Right lobe of liver (tissue), 6 donors: ENCODE data around the gene DYNC2I2. TPM values are rescaled to one million over a fixed set of nuclear protein-coding genes. Genes with fewer than 3 reads are reported as not detected.

ENCODE experiments used
- ATAC-seq, 4 donors: fragments of 200-7000 bp; cut with Tn5 transposase; one replicate each; pipeline ENCODE4 v1.9.1; 2020; ENCODE audit warnings: mild to moderate bottlenecking in 4 of 4, moderate library complexity in 4 of 4
- DNase-seq, 3 donors: peaks; one replicate each; pipeline ENCODE4 v3.0.0-alpha.2; 2020
- H3K27ac ChIP-seq, 3 donors: fragments of 200-600 bp; one replicate each; pipeline ENCODE4 v1.8.0; 2022
- H3K27me3 ChIP-seq, 2 donors: fragments of 200-600 bp; one replicate each; pipeline ENCODE4 v1.8.0; 2022
- H3K36me3 ChIP-seq, 4 donors: fragments of 200-600 bp; sonication (generic) in 1 of 4; one replicate each; pipeline versions ENCODE4 v1.5.1 to v1.8.0; 2017 to 2022; ENCODE audit warnings: control low read depth in 1 of 4
- H3K4me1 ChIP-seq, 4 donors: fragments of 200-600 bp; sonication (generic) in 1 of 4; one replicate each; pipeline versions ENCODE4 v1.5.1 to v1.8.0; 2017 to 2022; ENCODE audit warnings: control low read depth in 1 of 4
- H3K4me3 ChIP-seq, 3 donors: fragments of 200-600 bp; one replicate each; pipeline ENCODE4 v1.8.0; 2022
- H3K9me3 ChIP-seq, 4 donors: fragments of 200-600 bp; sonication (generic) in 1 of 4; one replicate each; pipeline versions ENCODE4 v1.5.1 to v1.8.0; 2017 to 2022; ENCODE audit warnings: control low read depth in 1 of 4
- POLR2A ChIP-seq: fragments of 450-650 bp; IDR thresholded peaks from one replicate; pipeline ENCODE4 v1.6.1; 2017; ENCODE audit warnings: antibody characterized with exemption, mild to moderate bottlenecking
- WGBS: methylation state at CpG from one replicate; pipeline ENCODE4 v1.1.6; 2018; ENCODE audit warnings: low coverage, low lambda C conversion rate; ENCODE audit not compliant: insufficient coverage; ENCODE audit errors: missing lambda C conversion rate; 5-methylcytosine and 5-hydroxymethylcytosine counted together
- intact Hi-C, 2 donors: fragments of 100-400 bp; cut with DNase I; formaldehyde crosslinking; loops; one replicate each; pipeline versions ENCODE4 v1.11.2 to v1.14.1; 2022
- total RNA-seq, 6 experiments: library from RNA; depleted of rRNA in 2 of 6; stranded (reverse); fragments of >200 nt in 2 of 6; fragmentation: NEBNext Ultra II Directional in 3 of 6; extraction: Animal tissue kit (Norgen Biotek cat#: 25700) in 3 of 6; gene quantifications; one replicate each; pipeline versions ENCODE4 v1.1.0 to v1.2.4, GENCODE V29; 2016 to 2023
- TF ChIP-seq, protein P1 (sequence below), 4 donors: fragments of 200-600 bp in 3 of 4; fragments of 450-650 bp in 1 of 4; IDR thresholded peaks; one replicate each; pipeline versions ENCODE4 v1.5.1 to v1.8.0; 2016 to 2022; ENCODE audit warnings: antibody characterized with exemption in 4 of 4, mild to moderate bottlenecking in 2 of 4
- donor health status: DM: no; HTN: yes; CAD: no.
- donor health status: DM: no; HTN: no; CAD: no.
- donor health status: DM: no; HTN: no; CAD: no.
- donor health status: DM: no; HTN: yes; CAD: no.
- donor health status: DM: no; HTN: yes; CAD: no.

Gene DYNC2I2
- total RNA-seq, 6 experiments from 2014 or later: 11.8 to 23.9 (median 18.8) TPM

DNA sequence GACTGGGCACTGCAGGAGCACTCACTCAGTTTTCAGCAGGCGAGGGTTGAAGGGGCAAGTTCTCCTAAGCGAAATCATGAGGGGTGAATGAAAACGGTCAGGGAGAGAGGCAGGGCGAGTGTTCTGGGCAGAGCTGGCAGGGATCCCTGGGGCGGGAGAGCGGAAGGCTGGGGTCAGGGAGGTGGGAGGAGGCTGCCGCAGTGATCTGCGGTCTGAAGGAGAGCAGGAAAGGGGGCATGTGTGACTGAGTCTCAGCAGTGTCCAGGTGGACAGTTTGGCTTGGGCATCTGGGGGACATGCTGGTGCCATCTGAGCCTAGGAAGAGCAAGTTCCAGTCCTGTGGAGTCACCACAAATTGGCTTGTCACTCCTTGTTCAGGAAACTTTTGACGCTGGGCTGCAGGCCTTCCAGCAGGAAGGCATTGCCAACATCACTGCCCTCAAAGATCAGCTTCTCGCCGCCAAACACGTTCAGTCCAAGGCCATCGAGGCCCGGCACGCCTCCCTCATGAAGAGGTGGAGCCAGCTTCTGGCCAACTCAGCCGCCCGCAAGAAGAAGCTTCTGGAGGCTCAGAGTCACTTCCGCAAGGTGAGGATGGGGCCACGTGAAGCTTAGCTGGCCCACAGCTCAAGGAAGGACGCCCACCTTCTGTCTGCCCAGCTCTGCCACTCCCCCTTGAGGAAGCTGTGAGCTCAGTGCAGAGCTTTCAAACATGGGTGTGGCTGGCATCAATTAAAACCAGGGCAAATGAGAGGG, 31.1 kb downstream of the DYNC2I2 start:
- no peak for TF ChIP-seq POLR2A
- TF ChIP-seq, protein P1, sequence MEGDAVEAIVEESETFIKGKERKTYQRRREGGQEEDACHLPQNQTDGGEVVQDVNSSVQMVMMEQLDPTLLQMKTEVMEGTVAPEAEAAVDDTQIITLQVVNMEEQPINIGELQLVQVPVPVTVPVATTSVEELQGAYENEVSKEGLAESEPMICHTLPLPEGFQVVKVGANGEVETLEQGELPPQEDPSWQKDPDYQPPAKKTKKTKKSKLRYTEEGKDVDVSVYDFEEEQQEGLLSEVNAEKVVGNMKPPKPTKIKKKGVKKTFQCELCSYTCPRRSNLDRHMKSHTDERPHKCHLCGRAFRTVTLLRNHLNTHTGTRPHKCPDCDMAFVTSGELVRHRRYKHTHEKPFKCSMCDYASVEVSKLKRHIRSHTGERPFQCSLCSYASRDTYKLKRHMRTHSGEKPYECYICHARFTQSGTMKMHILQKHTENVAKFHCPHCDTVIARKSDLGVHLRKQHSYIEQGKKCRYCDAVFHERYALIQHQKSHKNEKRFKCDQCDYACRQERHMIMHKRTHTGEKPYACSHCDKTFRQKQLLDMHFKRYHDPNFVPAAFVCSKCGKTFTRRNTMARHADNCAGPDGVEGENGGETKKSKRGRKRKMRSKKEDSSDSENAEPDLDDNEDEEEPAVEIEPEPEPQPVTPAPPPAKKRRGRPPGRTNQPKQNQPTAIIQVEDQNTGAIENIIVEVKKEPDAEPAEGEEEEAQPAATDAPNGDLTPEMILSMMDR (IDR thresholded peaks at IDR 0.05): no peak
- 88% methylated on average over 4 of the region's 20 CpGs for WGBS
- Histone ChIP-seq H3K4me1 (peaks cover 0 to 42% (median 3%) of the 10 kb centered on the region in 4 donors), H3K27ac (peak overlapping the region in 1 of 3 donors; percentile 77), H3K36me3 (peaks cover 0 to 70% (median 33%) of the 10 kb centered on the region in 4 donors), H3K9me3 (no peaks in the 10 kb centered on the region), H3K27me3 (no peaks in the 10 kb centered on the region), H3K4me3 (no peak overlapping the region)
- DNase-seq: peak in 2 of 3 donors; percentile 79 to 80
- intact Hi-C loops: no loop called here
- peak in 2 of 4 donors; percentile 8 to 51 for ATAC-seq

DNA sequence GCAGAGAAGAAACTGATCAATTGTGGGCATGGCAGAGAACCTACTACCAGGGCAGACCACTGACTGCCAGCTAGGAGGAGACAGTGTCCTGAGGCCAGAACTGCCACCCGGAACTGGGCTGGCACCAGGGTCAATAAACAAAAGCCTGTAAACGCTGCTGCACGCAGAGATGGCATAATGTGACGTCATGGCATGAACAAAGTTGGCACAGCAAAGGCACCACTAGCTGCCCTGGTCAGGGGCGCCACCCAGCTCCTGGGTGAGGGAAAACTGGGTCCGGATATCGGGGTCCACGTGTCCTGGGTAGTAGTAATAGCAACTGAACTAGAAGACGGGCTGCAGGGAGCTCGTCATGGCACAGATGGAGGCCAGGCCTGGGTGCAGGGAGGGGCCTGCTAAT, 32.1 kb downstream of the DYNC2I2 start:
- peak in 1 of 3 donors; percentile 67 for DNase-seq
- TF ChIP-seq, protein P1 (IDR thresholded peaks at IDR 0.05): peak in 1 of 4 donors; percentile 28
- no peak for TF ChIP-seq POLR2A
- peak in 1 of 4 donors; percentile 26 for ATAC-seq
- Histone ChIP-seq H3K36me3 (peaks cover 0 to 71% (median 42%) of the 10 kb centered on the region in 4 donors), H3K27ac (peak overlapping the region in 1 of 3 donors; percentile 77), H3K4me3 (no peak overlapping the region), H3K9me3 (no peaks in the 10 kb centered on the region), H3K27me3 (no peaks in the 10 kb centered on the region), H3K4me1 (peaks cover 0 to 42% (median 3%) of the 10 kb centered on the region in 4 donors)
- intact Hi-C loops: no loop called here
- 63% methylated on average over 5 of the region's 10 CpGs for WGBS

DNA sequence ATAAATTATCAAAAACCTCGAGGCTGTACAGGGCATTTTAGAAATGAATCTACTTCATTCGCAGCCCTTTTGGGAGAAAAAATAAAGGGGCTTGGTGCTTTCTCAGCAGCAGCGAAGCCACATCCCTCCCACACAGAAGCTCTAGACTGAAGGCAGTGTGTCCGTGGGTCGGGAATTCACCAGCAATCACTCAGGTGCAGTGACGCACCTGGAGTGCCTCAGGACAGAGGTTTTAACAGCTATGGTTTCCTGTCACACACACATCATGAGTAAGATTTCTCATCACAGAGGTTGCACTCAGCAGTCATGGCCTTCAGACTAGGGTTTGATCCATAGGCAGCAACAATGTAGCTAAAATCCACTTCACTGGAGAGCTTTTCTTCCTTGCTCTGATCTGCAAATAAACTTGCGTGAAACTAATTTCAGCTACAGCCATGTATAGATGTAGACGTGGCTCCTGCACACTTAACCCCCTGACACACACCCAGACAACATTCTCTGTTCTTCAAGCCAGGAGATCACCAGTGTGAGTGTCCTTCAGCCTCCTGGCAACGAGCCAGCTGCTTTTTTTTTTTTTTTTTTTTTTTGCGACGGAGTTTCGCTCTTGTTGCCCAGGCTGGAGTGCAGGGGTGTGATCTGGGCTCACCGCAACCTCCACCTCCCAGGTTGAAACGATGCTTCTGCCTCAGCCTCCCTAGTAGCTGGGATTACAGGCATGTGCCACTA, 34.8 kb downstream of the DYNC2I2 start:
- ATAC-seq: no peak
- Histone ChIP-seq H3K27me3 (no peaks in the 10 kb centered on the region), H3K27ac (no peak overlapping the region), H3K4me1 (peaks cover 0 to 26% (median 0%) of the 10 kb centered on the region in 4 donors), H3K9me3 (no peaks in the 10 kb centered on the region), H3K36me3 (peaks cover 0 to 76% (median 60%) of the 10 kb centered on the region in 4 donors), H3K4me3 (no peak overlapping the region)
- intact Hi-C loops: no loop called here
- 56% methylated on average over 7 of the region's 14 CpGs for WGBS
- DNase-seq: no peak
- TF ChIP-seq POLR2A: no peak
- TF ChIP-seq, protein P1 (IDR thresholded peaks at IDR 0.05): no peak

DNA sequence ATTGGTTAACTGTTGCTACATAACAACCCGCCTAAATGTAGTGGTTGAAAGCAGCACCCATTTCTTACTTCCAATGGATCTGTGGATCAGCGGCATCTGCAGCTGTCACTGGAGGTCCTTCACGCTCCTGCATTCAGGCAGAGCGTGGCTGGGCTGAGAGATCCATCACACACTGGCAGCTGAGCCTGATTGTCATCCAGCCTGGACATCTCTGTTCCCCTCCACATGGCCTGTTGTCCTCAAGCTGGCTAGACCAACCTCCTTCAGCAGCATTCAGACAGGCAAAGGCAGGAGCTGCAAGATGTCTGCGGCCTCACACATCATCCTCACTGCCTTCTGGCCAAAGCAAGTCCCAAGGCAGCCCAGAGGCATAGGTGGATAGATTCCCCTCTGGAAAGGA, 36.9 kb downstream of the DYNC2I2 start:
- no peaks in the 10 kb centered on the region for H3K9me3 ChIP-seq
- no peaks in the 10 kb centered on the region for H3K27me3 ChIP-seq
- TF ChIP-seq, protein P1 (IDR thresholded peaks at IDR 0.05): no peak
- no peak for TF ChIP-seq POLR2A
- H3K27ac ChIP-seq: no peak overlapping the region
- peaks cover 0 to 12% (median 0%) of the 10 kb centered on the region in 4 donors for H3K4me1 ChIP-seq
- ATAC-seq: no peak
- no CpG with 5 or more reads among the region's 5 CpGs for WGBS
- peaks cover 4 to 84% (median 67%) of the 10 kb centered on the region in 4 donors for H3K36me3 ChIP-seq
- intact Hi-C loops: no loop called here
- H3K4me3 ChIP-seq: no peak overlapping the region
- no peak for DNase-seq
